Ascending aorta (tissue), 2 donors: ENCODE results near the gene CFAP52. TPM values are rescaled to one million over a fixed set of nuclear protein-coding genes. Genes with fewer than 3 reads are reported as not detected.

Source experiments
- DNase-seq, 2 donors: peaks; one replicate each; pipeline ENCODE4 v3.0.0-alpha.2; 2019; ENCODE audit warnings: low spot score in 2 of 2
- H3K27ac ChIP-seq, 2 donors: fragments of 200-600 bp; sonication (generic); one replicate each; pipeline ENCODE4 v1.5.1; 2016 to 2017; ENCODE audit warnings: mild to moderate bottlenecking in 1 of 2
- H3K27me3 ChIP-seq: fragments of 200-600 bp; sonication (generic); one replicate; pipeline ENCODE4 v1.5.1; 2017
- H3K36me3 ChIP-seq, 2 donors: fragments of 200-600 bp; sonication (generic); one replicate each; pipeline ENCODE4 v1.5.1; 2016
- H3K4me1 ChIP-seq, 2 donors: fragments of 200-600 bp; sonication (generic); one replicate each; pipeline ENCODE4 v1.5.1; 2016 to 2017; ENCODE audit warnings: mild to moderate bottlenecking in 1 of 2
- H3K4me3 ChIP-seq, 2 donors: fragments of 200-600 bp; sonication (generic); one replicate each; pipeline ENCODE4 v1.5.1; 2016 to 2017; ENCODE audit warnings: mild to moderate bottlenecking in 1 of 2
- H3K9me3 ChIP-seq, 2 donors: fragments of 200-600 bp; sonication (generic); one replicate each; pipeline ENCODE4 v1.5.1; 2016
- intact Hi-C: fragments of 100-400 bp; cut with DNase I; formaldehyde crosslinking; loops from one replicate; pipeline ENCODE4 v1.15.1; 2023
- total RNA-seq: library from RNA; depleted of rRNA; stranded (reverse); fragments of >200 nt; gene quantifications from one replicate; pipeline ENCODE4 v1.1.0, GENCODE V29; 2016
- TF ChIP-seq, protein P1 (sequence below), 3 experiments: fragments of 200-600 bp in 2 of 3; fragments of 450-650 bp in 1 of 3; sonication (generic) in 2 of 3; IDR thresholded peaks; one replicate each; pipeline ENCODE4 v1.5.1; 2016 to 2019; ENCODE audit warnings: antibody characterized with exemption in 3 of 3, mild to moderate bottlenecking in 1 of 3, moderate library complexity in 1 of 3

Gene CFAP52
- total RNA-seq, 1 donor from 2014 or later = not detected

DNA sequence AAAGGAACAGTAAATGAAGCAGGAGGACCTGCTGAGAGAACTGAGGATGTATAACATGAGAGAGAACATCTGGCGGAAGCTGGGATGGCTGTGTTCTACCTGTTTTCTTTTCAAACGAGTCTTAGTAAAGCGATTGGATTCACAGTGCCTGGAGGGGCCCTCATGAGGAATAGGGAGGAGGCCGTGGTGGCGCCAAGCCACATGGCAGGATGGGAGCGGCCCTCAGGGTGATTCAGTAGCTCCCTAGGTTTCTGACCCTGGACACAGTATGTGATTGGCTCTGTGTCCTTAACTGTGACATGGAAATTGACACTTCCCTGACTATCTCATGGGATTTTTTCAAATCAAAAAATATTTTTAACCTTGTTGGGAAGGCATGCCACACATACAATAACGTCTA lies 101.0 kb downstream of the CFAP52 start:
- TF ChIP-seq, protein P1, sequence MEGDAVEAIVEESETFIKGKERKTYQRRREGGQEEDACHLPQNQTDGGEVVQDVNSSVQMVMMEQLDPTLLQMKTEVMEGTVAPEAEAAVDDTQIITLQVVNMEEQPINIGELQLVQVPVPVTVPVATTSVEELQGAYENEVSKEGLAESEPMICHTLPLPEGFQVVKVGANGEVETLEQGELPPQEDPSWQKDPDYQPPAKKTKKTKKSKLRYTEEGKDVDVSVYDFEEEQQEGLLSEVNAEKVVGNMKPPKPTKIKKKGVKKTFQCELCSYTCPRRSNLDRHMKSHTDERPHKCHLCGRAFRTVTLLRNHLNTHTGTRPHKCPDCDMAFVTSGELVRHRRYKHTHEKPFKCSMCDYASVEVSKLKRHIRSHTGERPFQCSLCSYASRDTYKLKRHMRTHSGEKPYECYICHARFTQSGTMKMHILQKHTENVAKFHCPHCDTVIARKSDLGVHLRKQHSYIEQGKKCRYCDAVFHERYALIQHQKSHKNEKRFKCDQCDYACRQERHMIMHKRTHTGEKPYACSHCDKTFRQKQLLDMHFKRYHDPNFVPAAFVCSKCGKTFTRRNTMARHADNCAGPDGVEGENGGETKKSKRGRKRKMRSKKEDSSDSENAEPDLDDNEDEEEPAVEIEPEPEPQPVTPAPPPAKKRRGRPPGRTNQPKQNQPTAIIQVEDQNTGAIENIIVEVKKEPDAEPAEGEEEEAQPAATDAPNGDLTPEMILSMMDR (IDR thresholded peaks at IDR 0.05) = no peak

DNA sequence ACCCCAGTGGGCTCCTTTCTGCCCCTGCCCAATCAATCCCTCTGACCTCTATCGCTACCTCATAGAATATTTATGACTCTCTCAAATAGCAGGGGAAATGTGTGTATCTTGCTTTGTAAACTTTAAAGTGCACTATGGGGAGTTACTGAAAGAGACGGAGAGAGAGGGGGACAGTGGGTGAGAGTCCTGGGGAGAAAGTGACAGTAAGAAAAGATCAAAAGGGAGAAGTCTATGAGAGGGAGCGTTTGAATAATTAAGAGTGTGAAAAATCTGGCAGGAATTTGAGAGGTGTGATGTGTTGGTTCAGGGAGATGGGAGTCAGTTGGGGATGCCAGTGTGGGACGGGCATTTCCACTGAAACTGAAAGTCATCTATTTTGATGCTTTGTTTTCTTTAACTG lies 101.5 kb downstream of the CFAP52 start:
- no peaks in the 10 kb centered on the region for H3K27me3 ChIP-seq
- intact Hi-C loops = no loop called here
- H3K4me3 ChIP-seq = no peak overlapping the region
- no peaks in the 10 kb centered on the region for H3K4me1 ChIP-seq
- H3K27ac ChIP-seq = no peak overlapping the region
- DNase-seq = no peak
- H3K36me3 ChIP-seq = no peaks in the 10 kb centered on the region
- TF ChIP-seq, protein P1 (IDR thresholded peaks at IDR 0.05) = no peak
- H3K9me3 ChIP-seq = peaks cover 9% of the 10 kb centered on the region in 2 donors

More for the DNA sequence above, 101.0 kb downstream of the CFAP52 start:
- no peak overlapping the region for H3K27ac ChIP-seq
- H3K4me1 ChIP-seq = no peaks in the 10 kb centered on the region
- no peaks in the 10 kb centered on the region for H3K27me3 ChIP-seq
- DNase-seq = no peak
- no peaks in the 10 kb centered on the region for H3K36me3 ChIP-seq
- no peak overlapping the region for H3K4me3 ChIP-seq
- intact Hi-C loops = no loop called here
- peaks cover 9% of the 10 kb centered on the region in 2 donors for H3K9me3 ChIP-seq

DNA sequence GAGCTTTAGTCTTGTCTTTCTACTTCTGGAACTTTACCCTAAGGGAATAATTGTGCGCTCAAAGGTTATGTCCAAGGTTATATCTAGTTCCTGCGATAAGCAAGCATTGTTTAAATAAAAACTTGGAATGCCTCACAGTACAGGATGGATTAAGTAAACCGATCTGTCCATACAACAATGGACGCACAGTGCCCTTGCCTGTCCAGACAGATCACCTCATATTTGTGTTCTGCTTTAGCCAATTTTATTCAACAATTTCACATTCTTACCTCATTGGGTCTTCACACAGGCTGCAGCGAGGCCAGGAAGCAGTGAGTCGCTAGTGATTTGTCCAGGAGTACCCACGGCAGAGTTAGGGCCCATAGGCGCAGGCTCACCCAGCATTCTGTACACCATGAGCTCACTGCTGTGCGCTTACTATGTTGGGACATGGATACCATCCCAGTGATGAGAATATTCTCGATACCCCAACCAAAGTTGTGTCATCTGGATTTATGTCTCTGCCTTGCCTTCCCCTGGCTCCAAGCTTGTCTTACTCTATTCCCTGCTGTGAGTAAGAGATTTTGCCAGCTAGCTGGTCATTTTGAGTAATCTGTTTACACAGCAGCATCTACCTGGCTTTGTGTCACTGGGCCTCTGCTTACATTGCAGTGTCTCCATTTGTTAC lies 108.6 kb downstream of the CFAP52 start:
- no peak for DNase-seq
- Histone ChIP-seq H3K27me3 (no peaks in the 10 kb centered on the region), H3K9me3 (peaks cover 3 to 6% of the 10 kb centered on the region in 2 donors), H3K27ac (no peak overlapping the region), H3K36me3 (no peaks in the 10 kb centered on the region), H3K4me1 (no peaks in the 10 kb centered on the region), H3K4me3 (no peak overlapping the region)
- TF ChIP-seq, protein P1 (IDR thresholded peaks at IDR 0.05) = no peak
- intact Hi-C loops = no loop called here

Other genes with a start within 250 kb of the CFAP52 start
- gene STX8, start 822 bp upstream of the CFAP52 start, total RNA-seq = 7.6 TPM
- gene USP43, start 68.9 kb downstream of the CFAP52 start, total RNA-seq = not detected
- gene DHRS7C, start 214.9 kb downstream of the CFAP52 start, total RNA-seq = not detected
- gene GSG1L2, start 245.4 kb downstream of the CFAP52 start, total RNA-seq = not detected
- not detected for gene GLP2R, start 249.3 kb downstream of the CFAP52 start, total RNA-seq